DMS 273 treated with DMSO at 0.1 percent for 48 hours (cell line): ENCODE results near the gene CCDC102B.
"Not testable (repeated sequence)": the region's sequence is repeated elsewhere in the genome, so short reads cannot be mapped to it uniquely, and the experiment has no call there.

ENCODE experiments used
- DNase-seq: peaks from one replicate; lab custom pipeline; 2025; lab: John Stamatoyannopoulos, UW

The CCDC102B gene

DNA sequence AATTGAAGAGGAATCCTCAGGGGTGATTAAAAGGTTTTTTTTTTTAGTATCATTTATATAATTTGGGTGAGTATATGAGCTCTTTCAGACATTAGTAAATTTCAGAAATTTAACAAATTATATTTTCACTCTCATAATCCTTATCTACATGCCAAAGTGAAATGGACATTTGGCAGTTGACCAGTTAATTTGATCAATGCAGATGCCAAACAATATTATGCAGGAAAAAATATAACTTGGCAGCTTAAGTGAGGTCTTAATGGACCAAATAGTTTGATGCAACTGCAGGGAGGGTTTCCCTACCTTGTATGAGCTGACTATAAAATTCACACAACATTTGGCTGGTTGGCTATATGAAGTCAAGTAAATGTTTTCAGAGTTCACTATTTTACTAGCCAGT, 185.2 kb downstream of the CCDC102B start:
- DNase-seq = no peak

DNA sequence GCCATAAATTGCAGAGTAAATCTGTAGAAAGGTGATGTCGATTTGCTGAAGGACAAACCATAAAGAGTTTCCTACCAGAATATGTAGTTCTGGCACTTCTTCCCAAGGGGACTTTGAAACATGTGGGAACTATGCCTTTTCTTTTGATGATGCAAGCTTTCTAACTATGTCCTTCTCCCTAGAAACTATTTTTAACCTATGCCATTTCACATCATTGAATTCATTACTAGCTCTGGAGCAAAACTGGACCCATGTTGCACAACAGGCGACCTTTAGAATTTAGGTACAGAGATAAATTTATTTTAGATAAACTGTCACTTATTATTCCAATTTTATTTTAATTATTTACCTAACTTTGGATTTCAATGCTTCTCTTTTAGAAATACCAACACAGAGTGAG, 186.5 kb downstream of the CCDC102B start:
- no peak for DNase-seq

DNA sequence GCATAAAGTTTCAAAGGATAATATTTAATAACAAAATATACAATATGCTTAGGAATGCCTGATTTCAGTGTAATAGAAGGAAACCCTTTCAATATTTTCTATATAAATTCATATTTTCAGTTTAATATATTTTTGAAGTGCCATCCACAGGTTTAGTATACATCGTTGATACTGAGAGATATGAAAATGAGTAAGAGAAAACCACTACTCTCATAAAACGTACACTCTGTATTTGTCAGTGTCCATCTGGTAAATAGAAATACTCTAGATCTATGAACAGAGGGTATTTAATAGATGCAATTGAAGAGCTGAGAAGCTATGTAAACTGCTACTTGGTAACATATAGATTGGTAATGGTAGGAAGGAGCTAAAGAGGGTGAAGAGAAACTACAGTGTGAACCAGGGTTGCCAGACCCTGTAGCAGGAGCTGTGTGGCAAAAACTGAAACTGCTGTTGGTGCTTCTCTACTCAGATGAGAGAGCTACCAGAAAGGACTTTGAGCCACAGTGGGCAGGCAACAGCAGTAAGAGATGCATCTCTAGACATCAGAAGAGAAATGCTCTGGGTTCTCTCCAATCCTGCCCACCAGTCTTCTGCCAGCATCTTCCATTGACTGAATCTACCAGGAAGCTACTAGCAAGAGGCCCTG, 187.4 kb downstream of the CCDC102B start:
- DNase-seq = no peak

DNA sequence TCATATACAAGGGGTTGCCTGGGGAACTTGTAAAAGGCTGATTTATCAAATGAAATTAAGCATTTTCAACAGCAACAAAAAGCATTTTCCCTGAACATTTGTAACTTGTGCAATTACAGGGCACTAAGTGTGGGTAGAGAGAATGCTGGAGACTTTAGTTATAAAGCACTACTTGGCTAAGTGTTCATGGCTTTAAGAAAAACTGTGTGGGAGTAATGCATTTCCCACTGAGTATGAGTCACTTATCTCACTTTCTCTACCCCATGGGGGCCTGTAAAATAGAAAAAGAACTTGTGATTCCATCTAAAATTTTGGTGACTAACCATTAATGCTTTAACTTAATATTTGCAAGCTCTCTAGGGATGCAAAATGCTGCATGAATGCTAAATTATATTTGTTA, 193.4 kb downstream of the CCDC102B start:
- DNase-seq = no peak

DNA sequence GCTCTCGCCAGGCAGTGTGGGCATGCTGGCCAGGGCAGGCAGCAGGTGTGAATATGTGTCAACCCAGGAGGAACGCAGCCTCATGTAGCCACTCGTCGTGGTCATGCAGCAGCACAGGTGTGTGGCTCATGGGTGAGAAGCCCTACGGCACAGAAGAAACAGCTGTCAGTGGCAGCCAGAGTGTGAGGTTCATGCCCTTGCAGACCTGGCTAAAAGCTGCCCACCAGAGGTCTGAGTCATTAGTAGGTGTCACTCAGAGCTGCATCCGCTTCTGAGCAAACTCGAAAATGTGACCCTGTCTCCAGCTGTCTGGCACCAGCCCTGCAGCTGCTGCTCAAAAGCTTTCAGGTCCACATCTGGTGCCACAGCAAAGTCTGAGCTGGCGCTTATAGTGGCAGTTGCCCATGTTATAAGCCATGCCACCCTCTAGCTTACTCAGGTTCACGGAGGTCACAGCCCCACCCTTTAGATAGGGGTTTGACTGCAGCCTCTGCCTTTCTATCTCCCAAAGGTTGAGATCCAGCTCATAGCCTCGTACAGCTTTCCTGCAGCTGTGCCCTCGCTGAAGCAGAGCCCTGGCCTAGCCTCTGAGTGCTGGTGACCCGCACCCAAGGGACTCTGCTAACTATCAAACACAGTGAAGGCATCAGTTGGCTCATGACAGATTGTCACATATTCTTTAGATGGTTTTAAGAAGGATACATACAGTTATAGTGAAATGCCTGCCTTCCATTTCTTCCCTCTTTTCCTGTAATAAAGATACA, 195.0 kb downstream of the CCDC102B start:
- no peak for DNase-seq

DNA sequence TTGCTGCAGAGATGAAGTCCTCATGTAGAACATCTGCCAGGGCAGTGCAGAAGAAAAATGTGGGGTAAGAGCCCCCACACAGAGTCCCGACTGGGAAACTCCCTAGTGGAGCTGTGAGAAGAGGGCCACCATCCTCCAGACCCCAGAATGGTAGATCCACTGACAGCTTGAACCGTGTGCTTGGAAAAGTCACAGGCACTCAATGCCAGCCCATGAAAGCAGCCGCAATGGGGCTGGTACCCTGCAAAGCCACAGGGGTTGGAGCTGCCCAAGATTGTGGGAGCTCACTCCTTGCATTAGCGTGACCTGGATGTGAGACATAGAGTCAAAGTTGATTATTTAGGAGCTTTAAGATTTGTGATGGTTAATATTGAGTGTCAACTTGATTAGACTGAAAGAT, 197.8 kb downstream of the CCDC102B start:
- no peak for DNase-seq

DNA sequence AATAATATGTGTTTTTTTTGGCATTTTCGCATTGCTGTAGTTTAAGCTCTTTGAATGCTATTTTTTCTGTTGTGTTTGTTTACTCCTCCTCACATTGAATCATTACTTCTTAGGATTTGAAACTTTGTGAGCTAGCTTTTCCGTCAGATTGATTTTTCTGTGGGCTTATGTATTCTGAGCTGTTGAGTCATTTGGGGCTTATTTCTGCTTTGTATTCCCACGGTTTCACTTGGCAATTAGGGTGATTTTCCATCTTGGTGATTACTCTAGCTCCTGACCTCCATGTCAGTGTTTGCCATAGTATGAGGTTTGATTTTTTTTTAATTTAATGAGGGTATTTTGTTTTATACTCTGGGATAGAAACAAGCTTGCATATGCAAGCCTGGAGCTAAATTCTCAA, 200.0 kb downstream of the CCDC102B start:
- no peak for DNase-seq

DNA sequence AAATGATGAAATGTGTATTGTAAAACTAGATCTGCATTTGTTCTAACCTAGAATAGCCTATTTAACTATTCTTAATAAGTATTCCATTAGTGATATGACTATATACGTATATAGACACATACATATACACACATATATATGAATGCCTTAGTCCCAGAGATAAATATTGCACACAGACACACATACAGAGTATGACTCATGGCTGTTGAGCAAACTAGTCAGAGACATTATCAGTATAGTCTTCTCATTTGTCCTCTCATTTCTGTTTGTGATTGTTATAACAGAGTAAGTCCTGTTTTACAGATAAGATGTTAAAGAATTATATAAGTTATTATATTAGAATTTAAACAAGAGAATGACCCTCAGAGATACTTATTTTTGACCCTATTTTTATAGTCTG, 202.5 kb downstream of the CCDC102B start:
- DNase-seq = no peak

DNA sequence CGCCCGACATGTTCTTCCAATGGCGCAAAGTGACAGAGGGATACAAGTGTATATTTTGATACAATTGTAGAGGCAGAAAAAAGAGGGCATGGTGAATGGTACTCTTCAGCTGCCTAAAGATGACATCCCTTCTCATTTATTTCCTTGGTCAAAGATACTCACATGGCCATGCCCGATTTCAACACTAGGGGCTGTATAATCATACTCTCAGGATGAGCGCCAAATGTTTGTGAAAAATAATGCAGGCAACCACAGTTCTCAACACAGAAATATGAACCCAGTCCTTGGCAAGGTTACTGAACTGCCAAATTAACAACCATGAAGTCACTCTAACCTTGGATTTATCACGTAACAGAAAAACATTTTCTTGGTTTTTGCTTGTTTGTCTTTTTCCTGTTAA, 204.4 kb downstream of the CCDC102B start:
- no peak for DNase-seq

DNA sequence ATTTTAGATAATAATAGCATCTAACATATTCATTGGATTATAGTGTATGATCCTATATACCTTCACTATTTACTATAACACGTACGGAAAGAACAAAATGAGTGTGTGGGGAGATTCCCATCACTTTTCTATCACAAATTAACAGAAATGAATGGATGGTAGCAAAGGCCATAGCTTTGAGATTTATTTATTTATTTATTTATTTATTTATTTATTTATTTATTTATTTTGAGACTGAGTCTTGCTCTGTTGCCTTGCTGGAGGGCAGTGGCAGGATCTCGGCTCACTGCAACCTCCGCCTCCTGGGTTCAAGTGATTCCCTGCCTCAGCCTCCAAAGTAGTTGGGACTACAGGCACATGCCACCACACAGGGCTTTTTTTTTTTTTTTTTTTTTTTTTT, 208.3 kb downstream of the CCDC102B start:
- DNase-seq = not testable (repeated sequence)

DNA sequence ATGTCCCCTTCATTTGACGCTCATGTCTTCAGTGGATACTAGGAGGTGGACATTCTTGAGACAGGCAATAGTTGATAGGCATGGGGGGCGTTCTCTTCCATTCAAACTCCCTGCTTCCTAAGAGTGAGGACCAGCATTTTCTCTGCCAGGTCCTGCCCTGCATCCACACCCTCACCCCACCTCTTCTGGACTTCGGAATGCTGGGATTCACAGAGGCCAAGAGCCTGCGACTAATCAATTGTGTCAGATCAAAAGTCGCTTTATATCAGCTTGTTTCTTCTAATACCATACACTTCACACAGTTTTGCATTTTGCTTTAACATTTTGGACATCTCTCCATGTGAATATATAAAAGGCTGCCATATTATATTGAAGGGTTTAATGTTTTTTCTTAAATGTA, 210.7 kb downstream of the CCDC102B start:
- DNase-seq = no peak

DNA sequence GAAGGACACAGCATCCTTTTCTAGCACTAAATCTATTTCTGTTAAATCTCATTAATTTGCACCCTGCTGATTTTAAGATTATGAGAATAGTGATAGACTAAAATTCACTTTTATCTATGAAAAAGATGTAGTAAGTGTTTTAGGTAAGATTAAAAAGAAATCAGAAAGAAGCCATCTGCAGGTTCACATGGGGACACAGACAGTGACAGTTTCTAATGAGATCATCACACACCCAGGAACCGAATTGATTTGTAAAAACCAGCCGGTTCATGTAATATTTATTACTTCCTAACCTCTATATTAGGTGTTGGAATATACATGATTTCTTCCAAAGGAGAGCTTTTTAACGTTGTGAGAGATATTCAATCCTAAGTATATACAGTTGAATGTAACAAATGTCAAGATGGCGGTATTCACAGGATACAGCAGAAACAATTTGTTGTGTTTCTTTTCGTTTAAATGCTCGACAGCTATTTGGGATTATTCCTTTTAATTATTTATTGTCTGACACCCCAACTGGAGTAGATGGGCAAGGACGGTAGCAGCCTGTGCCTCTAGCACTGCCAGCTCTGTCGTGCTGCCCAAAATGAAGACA, 223.4 kb downstream of the CCDC102B start:
- no peak for DNase-seq

DNA sequence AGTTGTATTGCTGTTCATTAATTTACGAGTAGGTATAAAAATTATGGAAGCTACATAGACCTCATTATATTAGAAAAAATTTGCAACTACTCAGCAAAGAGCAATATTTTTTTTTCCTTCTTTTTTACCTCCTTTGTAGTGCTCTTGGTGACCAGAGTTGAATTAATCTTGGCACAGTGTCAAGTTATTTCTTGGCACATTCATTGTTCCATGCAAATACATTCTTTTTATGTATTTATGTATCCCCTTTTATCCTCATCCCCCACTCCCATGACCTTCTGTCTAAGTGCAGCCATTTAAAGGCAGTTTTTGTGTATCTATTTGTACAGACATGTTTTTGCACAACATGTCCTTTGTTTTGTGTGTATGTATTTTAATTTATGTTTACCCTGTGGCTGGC, 224.5 kb downstream of the CCDC102B start:
- DNase-seq = no peak

DNA sequence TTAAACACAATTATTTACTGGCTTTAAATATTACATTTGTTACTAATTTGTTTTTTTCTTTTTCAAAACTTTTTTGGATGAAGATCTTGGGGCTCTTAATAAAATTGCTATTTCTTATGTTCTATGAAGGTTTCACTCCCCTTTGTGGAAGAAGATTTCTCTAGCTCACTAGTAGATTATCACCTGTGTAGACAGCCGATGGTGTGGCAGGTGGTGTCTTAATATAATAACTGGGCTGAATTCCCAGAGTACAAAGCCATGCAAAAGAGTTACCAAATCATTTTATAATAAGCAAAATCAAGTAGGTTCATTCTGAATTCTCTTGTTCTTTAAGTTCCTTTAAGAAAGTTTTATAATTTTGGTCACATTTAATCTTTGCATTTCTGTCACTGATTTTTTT, 233.7 kb downstream of the CCDC102B start:
- DNase-seq = no peak

DNA sequence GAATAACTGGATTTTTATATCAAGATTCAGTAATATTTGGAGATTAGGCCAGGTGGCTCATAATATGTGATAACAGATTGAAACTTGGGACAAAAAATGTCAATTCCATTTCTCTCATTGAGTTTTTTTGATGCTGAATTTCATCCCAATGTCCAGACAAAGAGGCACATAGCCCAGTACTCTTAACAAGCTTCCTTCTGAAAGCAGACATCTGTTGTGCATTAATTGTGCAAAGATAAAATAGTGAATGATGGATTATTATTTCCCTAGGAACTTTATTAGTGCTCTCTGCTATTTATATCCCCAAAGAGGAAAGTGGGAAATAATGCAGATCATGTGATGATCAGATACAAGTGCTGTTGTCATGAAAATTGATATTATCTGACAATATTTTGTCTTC, 234.1 kb downstream of the CCDC102B start:
- no peak for DNase-seq

DNA sequence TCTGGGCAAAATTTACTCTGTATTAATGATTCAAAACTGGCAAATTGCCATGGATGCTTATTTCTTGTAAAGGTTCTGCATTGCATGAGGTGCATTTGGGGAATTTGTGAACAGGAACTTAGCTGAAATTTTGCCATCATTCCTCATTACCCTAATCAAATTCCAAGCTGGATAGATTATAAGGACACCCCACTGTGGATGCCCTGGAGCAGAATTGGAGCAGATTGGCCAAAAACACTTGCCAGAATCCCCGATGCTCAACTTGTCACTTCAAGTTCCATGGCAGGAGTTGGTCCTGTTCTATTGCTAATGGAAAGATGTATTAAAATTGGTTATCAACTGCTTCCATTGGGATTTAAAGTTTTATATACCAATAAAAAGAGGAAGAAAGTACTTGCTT, 237.9 kb downstream of the CCDC102B start:
- no peak for DNase-seq

DNA sequence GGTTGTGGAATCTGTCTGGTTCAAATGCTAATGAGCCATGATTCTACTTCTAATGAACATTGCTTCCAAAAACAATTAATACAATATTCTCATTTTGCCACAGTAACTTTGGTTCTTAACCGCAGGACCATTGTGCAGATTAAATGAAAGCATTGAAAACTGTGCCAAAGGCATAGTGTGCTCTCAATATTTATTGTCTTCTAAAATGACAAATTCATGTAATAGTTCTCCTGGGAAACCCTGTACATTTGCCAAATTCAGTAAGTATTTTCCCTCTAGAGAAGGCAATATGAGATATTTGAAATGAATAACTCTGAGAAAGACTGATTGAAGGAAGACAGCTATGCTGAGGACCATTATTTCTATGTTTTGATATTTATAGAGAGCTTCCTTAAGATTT, 246.3 kb downstream of the CCDC102B start:
- DNase-seq = no peak

DNA sequence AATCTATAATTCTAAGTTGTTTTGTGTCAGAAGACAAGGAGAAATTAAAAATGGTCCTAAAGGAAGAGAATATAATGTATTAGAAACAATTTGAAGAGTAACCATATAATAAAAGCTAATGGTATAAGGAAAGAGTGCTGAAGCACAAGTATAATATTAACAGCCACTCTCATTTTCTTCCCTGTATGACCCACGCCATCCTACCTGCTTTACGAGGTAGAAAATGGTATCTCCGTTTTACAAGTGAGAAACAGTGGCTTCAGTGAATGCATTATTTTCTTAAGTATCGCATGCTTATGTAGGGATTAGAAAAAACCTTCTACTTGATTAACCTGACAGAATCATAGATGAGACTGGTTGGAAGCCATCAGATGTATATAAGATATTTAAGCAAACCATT, 266.2 kb downstream of the CCDC102B start:
- no peak for DNase-seq

DNA sequence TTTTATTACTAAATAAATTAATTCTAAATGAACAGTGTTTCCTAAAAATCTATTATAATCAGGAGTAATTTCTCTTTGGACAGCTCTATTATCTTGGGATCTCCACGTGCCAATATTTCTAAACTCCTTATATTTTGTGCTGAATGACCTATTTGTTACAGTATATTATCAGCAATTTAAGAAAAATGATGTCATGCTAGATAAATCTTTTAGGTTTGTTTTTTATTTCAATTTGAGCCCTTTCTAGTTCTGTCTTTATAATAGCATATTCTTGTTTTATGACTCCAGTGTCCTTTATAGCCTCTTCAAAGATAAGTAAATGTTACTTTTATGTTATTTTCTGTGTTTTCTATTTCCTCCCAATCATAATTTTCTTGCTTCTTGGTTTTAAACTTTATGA, 269.2 kb downstream of the CCDC102B start:
- no peak for DNase-seq

DNA sequence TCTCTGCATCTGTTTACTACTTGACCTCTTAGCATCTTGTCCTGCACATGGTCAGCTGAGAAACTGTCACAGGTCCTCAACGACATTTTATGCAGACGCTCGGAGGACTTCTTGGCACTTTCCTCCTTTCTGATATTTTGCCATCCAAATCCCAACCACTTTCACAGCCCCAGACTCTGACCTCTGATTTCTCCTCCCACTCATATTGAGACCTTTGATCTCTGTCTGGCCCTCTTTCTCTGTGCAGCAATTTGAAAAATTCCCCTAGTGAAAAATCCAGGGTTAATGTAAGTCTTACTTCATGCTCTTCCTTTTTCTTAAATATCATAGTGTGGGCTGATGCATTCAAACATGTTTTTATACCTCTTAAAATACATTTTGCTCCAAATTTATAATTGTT, 273.8 kb downstream of the CCDC102B start:
- no peak for DNase-seq

DNA sequence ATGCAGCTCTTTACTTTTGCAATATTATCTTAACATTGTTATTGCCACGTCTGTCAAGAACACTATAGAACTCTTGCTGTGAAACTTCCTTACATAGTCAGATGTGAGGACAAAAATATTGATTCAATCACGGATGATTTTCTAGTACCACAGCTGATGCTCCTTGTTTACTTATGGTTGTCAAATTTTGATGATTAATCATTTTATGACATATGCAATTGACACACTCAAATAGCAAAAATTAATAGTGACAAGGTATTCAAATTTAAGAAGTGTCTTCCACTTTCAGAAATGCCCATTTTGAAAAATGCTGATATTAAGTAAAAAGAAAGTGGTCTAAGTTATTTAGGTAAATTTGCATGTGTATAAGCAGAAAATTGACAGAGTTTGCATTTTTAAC, 284.0 kb downstream of the CCDC102B start:
- DNase-seq = no peak

DNA sequence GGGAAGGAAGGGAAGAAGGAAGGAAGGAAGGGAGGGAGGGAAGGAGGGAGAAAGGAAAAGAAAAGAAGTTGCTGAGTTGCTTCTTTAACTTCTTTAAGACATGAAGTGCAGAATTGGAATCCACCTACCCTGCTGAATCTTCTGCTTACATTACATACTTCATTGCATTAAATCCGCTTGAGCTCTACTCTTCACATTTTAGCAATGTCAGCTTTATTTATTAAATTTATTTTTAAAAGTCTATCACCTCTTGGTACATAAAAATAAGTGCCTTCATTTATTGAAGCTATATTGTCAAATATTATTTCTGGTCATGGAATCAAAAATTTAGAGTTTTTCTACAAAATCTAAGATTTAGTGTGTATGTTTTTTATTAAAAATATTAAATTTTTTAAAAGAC, 284.6 kb downstream of the CCDC102B start:
- DNase-seq = no peak

DNA sequence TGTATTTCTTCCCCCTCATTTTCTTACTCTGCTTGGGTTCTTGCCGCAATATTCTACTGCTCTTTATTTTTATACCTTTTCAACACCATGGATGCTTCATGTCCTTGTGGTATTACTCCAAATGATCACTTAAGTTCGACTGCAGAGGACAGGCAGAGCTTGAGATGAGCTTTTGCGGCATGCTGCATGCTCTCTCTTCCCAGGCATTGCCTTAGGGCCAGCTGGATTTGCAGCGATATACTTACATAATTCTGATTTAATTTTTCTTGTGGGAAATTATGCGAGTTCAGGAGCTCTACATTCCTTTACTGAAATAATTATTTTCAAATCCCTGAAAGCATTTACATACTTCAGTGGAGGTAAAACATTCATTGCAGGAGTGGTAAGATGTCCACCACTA, 288.1 kb downstream of the CCDC102B start:
- DNase-seq = no peak

DNA sequence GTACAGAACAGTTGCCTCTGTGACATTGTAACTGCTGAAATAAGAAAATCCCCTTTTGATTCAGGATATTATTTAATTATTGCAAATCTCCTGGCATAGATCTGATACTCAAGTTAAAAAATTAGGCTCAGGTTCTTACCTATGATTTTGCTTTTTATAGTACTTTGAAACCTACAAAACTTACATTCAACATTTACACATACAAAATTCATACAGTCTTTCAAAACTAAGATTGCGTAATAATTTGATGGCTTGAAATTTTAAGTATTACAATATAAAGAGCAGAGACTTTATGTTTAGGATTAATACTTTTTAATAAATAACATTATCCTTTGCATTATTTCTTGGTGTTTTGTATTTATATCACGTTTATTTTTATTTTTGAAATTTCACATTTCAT, 291.1 kb downstream of the CCDC102B start:
- DNase-seq = no peak
